Thyroid gland (tissue), 4 donors: ENCODE data around the gene SRD5A3.

Source experiments
- CTCF ChIP-seq, 6 experiments: fragments of 200-600 bp in 3 of 6; fragments of 450-650 bp in 3 of 6; sonication (generic) in 3 of 6; IDR thresholded peaks; one replicate each; pipeline ENCODE4 v1.5.1; 2016 to 2019; ENCODE audit warnings: antibody characterized with exemption in 6 of 6, mild to moderate bottlenecking in 2 of 6, inconsistent platforms in 1 of 6, moderate library complexity in 1 of 6
- POLR2A ChIP-seq, 2 donors: fragments of 450-650 bp; IDR thresholded peaks; one replicate each; pipeline ENCODE4 v1.6.1; 2017; ENCODE audit warnings: antibody characterized with exemption in 2 of 2, mild to moderate bottlenecking in 2 of 2, moderate library complexity in 1 of 2

GRCh38 chr4:55343887-55344286, 2.2 kb upstream of the SRD5A3 start:
- TF ChIP-seq CTCF (IDR thresholded peaks at IDR 0.05), result no peak
- no peak for TF ChIP-seq POLR2A (IDR thresholded peaks at IDR 0.05)
